Mononuclear cell (primary cell): Measurements from ENCODE around the gene NTN5. TPM values are rescaled to one million over a fixed set of nuclear protein-coding genes. Genes with fewer than 3 reads are reported as not detected.
A peak's percentile ranks its signal among the peaks of the same experiment; 100 is the strongest.

Experiments
- H3K27me3 ChIP-seq: 2 replicates; pipeline ENCODE4 v1.6.0; 2011; ENCODE audit warnings: low read length, control low read depth; ENCODE audit not compliant: insufficient read depth
- H3K4me1 ChIP-seq: 2 replicates; pipeline ENCODE4 v1.5.1; 2011; ENCODE audit warnings: mild to moderate bottlenecking, low read length, control low read depth; ENCODE audit not compliant: insufficient read depth
- H3K4me3 ChIP-seq: 2 replicates; pipeline ENCODE4 v1.5.1; 2011; ENCODE audit warnings: mild to moderate bottlenecking, low read length, moderate library complexity
- H3K9me3 ChIP-seq: 2 replicates; pipeline ENCODE4 v1.5.1; 2011; ENCODE audit warnings: low read depth, mild to moderate bottlenecking, control low read depth, low read length
- total RNA-seq: library from RNA; depleted of rRNA; stranded (reverse); fragments of >200 nt; gene quantifications from one replicate; pipeline ENCODE4 v1.2.3, GENCODE V29; 2012

Gene NTN5
- total RNA-seq, 1 donor: 0.63 TPM

GRCh38 chr19:48624791-48625723 is 47.8 kb downstream of the NTN5 start:
- H3K4me1 ChIP-seq: peaks cover 45% of the 10 kb centered on the region
- H3K4me3 ChIP-seq: no peak overlapping the region
- no peaks in the 10 kb centered on the region for H3K27me3 ChIP-seq
- no peaks in the 10 kb centered on the region for H3K9me3 ChIP-seq

DNA sequence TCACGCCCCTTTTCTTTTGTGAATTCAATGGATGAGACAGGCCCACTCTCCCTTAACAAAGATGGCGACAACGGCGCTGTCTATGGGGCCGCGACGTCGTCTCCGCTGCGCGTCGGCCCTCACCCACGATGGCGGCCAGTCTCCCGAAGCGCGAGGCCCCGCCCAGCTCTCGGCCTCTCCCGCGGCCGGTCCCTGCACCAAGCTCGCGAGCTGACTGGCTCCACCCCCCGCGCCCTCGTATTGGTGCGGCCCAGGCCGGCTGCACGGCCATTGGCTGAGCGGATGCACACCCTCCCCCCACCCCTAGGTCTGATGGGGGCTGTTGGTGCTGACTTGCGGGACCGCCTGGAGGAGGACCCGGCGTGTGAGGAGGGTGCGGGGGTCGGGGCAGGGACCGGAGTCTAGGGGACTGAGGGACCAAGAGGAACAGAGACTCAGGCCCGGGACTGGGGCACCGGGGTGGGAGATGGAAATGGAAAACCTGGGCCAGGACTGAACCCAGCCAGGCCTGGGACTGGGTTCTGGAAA is 48.7 kb downstream of the NTN5 start:
- Histone ChIP-seq H3K4me1 (peaks cover 49% of the 10 kb centered on the region), H3K4me3 (peak overlapping the region; percentile 22), H3K9me3 (no peaks in the 10 kb centered on the region), H3K27me3 (no peaks in the 10 kb centered on the region)

DNA sequence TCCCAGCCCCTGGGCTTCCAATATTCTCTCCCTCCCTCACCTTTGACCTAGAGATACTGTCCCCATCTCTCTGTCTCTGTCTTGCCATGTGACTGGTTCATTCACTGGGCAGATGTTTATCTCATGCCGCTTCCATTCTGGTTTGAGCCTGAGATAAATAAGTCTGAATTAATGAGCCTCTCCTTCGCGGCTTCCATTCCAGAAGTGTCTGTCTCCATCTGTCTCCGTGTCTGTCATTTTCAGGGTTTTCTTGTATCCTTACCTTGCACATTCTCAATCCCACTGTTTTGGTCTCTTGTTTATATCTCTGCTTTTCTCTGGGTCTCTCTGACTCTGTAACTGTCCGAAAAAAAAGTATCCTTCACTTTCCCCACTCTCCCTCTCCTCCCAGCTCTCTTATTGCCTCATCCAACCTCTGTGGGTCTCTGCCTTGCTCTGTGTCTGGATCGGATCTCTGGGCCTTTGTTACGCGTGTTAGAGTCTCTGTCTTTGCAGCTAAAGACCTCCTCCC is 49.2 kb downstream of the NTN5 start:
- Histone ChIP-seq H3K27me3 (no peaks in the 10 kb centered on the region), H3K9me3 (no peaks in the 10 kb centered on the region), H3K4me3 (peak overlapping the region; percentile 12), H3K4me1 (peaks cover 49% of the 10 kb centered on the region)

GRCh38 chr19:48619692-48620585 is 52.9 kb downstream of the NTN5 start:
- no peaks in the 10 kb centered on the region for H3K27me3 ChIP-seq
- peak overlapping the region; percentile 99 for H3K4me3 ChIP-seq
- H3K9me3 ChIP-seq: no peaks in the 10 kb centered on the region
- peaks cover 71% of the 10 kb centered on the region for H3K4me1 ChIP-seq

DNA sequence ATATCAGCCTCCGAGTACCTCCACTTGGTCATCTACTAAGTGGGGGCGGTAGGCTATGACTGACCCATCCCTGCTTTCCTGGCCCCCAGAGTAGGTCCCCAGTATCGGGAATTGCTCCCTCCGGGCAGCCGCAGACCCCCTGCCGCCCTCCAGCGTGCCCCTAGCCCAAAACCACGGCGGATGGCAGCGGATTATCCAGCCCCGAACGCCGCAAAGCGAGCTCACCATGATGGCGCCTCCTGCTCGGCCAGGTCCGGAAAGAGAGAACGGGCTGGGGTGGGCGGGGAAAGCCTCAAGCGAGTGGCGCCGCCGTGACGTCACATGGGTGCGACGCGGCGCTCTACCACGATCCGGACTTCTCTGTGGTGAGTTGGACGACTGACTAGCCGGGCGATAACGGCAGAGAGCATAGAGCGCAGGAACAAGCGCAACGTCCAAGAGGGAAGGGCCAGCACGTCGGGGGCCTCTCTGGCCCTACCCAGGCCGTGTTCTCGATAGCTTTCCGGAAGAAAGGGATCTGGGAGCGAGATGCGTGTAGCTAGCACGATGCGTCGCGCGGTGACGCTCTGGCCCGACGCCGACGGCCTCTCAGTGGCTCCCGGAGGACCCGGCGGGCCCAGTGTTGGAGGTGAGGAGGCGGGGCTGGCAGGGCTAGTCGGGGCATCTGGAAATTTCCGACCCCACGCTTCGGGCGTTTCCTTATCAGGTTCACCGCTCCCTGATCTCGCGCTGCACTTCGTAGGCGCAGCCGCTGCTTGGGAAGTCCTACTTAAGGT is 53.7 kb downstream of the NTN5 start, which contains the start of the genes RPL18 and SPHK2:
Gene RPL18, minus strand, starts transcription at position 263 of the 776 bp plus-strand sequence. Its CDS starts 35 bp downstream, at position 228.
Gene SPHK2, plus strand, starts transcription at position 591 of the 776 bp plus-strand sequence. CDS start 1,009 bp downstream, outside the sequence.
- H3K4me3 ChIP-seq: peak within 1 kb of the TSS; percentile 99
- peaks cover 65% of the 10 kb centered on the region for H3K4me1 ChIP-seq
- no peaks in the 10 kb centered on the region for H3K9me3 ChIP-seq

DNA sequence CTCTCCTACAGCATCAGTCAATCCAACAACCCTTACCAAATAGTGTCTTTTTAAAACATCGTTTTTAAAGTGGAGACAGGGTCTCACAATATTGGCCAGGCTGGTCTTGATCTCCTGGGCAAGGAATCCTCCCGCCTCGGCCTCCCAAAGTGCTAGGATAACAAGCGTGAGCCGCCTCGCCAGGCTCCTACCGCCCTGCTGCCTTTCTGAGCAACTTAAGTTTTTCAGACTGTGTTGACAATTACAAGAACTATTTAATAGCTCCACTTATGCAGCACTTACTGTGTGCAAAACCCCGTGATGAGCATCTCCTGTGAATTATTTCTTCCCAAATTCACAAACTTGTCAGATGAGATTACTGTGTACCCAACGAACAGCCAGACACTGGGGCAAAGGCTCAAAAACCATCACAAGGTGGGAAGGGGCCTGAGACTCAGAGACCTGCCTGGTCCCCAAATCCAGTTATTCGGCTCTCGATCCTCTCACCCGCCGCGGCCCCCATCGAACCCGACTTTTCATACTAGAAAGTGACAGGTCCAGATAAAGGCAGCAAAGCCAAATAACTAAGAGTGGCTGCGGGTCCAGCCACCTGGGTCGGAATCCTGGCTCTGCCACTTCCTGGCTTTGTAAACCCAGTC is 54.4 kb downstream of the NTN5 start:
- Histone ChIP-seq H3K9me3 (no peaks in the 10 kb centered on the region), H3K27me3 (no peaks in the 10 kb centered on the region), H3K4me1 (peaks cover 60% of the 10 kb centered on the region), H3K4me3 (peak overlapping the region; percentile 99)

More for the DNA sequence above, 53.7 kb downstream of the NTN5 start, which contains the start of the genes RPL18 and SPHK2:
- no peaks in the 10 kb centered on the region for H3K27me3 ChIP-seq

DNA sequence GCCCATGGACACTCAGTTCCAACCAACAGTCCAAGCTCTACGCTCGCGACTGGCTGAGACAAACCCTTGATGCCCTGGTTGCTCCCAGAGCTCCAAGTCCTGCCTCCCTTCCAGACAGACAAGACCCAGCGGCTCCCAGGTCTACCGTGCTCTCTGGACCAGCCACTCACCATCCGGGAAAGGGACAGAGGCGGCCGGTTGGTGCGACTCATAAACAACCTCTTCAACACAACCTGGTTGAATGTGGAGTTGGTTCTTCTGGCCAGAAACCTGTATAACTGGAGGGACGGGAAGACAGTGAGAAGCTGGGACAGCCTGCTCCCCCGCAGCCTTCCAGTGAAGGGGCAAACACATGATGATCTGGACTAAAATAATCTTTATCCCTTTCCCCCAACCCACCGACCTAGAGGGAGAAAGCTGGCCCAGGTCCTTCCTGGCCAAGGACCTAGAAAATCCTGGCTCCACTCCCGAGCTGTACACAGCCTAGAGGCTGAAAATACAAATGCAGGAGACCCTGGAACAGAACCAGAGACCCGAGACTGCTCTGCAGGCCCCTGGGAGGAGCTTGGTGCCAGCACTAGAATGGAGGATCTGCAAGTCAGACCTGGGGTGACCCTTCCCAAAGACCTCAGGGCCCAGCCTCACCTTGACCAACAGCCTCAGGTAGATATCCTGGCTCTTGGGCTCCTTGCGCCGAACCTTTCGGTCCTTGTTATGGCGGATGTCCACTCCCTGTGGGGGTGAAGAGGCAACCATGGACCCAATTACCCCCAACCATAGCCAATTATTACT is 55.5 kb downstream of the NTN5 start:
- Histone ChIP-seq H3K9me3 (no peaks in the 10 kb centered on the region), H3K4me3 (no peak overlapping the region), H3K4me1 (peaks cover 49% of the 10 kb centered on the region), H3K27me3 (no peaks in the 10 kb centered on the region)

GRCh38 chr19:48616491-48617056 is 56.2 kb downstream of the NTN5 start:
- Histone ChIP-seq H3K27me3 (no peaks in the 10 kb centered on the region), H3K4me1 (peaks cover 41% of the 10 kb centered on the region), H3K4me3 (no peak overlapping the region), H3K9me3 (no peaks in the 10 kb centered on the region)

DNA sequence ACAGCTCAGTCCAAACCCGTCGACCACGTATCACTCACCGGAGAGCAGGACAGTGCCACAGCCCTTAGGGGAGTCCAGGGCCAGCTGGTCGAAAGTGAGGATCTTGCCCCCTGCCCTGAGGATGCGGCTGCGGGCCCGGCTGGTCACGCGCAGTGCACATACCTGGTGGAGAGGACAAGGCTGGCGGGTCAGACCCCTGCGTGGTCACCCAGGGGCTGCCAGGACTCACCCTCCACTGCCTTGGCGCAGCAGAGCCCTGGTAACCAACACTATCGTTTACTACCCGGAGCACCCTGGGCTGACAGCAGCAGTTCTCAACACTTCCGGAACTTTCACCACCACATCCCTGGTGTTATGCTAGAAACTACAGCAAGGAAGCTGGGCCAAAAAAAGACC is 56.8 kb downstream of the NTN5 start:
- no peaks in the 10 kb centered on the region for H3K9me3 ChIP-seq
- H3K27me3 ChIP-seq: no peaks in the 10 kb centered on the region
- peaks cover 36% of the 10 kb centered on the region for H3K4me1 ChIP-seq
- H3K4me3 ChIP-seq: no peak overlapping the region

DNA sequence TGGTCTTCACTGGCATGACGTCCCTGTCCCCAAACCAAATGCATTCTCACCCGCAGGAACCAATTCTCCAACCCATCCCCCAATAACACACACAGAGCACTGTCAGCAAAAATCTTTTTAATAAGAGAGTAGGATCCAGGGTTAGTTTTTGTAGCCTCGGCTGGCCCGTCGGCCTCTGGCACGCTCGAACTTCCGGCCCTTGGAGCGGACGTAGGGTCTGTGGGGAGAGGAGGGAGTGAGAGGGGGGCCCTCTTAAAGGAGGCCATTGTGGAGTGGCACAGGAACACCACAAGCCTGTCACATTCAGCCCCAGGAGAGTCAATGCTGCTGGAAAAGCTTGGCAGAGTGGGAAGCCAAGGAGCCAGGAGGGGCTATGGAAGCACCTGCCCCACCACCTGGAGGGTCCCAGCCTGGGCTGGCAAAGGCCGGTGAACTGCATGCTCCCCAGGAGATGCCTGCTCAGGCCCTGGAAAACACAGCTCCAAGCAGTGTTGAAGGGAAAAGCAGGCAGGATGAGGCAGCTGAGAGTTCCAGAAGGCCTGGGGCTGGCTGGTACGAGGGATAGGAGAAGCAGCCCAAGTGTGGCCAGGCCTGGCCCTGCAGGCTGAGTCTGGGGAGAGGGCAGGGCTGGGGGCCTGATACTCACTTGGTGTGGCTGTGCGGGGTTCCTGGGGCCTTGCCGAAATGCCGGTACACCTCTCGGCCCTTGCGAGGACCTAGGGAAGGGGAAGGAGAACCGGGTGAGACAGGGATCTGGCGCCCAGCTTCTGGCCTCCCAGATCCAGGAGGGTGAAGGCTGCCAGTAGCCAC is 57.4 kb downstream of the NTN5 start:
- no peaks in the 10 kb centered on the region for H3K9me3 ChIP-seq
- no peak overlapping the region for H3K4me3 ChIP-seq
- peaks cover 32% of the 10 kb centered on the region for H3K4me1 ChIP-seq
- no peaks in the 10 kb centered on the region for H3K27me3 ChIP-seq

DNA sequence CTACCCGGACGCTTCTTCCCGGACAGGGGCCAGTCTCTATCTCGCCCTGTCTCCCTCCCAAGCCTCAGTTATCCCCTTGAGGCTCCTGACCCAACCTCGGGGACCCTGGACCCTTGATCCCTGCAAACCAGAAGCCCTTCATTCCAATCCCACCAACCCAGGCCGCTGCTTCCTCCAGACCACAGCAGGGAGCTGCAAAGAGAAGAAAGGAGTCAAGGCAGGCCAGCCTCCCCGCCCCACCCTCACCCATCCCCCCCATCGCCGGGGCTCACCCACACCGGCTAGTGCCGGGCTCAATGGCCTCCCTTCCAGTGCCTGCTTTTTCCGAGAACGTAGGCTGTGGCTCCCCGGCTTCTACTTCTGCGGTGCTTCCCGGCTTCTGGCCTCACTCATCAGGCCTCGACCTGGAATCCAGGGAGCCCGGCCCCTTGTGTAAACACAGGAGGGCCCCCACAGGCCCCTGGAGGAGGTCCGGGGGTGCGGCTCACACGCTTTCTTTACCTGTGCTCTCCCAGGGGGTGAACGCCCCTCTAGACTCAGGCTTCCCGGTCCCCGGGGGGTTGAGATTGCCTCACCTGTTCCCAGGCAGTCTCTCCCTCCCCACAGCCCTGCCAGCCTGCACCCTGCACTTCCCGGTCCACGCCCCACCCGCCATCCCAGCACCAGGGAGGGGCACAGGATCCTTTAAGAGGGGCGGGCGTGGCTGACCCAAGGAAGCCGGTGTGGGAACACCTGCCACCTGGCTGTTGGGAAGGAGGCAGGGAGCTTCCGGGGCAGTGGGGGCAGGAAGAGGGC is 58.2 kb downstream of the NTN5 start, which contains the start of gene FAM83E:
Gene FAM83E, minus strand, starts transcription at position 641 of the 795 bp plus-strand sequence. CDS start 1,704 bp downstream, outside the sequence.
- Histone ChIP-seq H3K4me3 (no peak within 1 kb of the TSS), H3K9me3 (no peaks in the 10 kb centered on the region), H3K27me3 (no peaks in the 10 kb centered on the region), H3K4me1 (peaks cover 24% of the 10 kb centered on the region)
